Kidney (tissue), 14 donors: ENCODE measurements around the gene CCNJ. TPM values are rescaled to one million over a fixed set of nuclear protein-coding genes. Genes with fewer than 3 reads are reported as not detected.

Experiments
- DNase-seq, 5 donors: peaks; one replicate each; pipeline ENCODE4 v3.0.0-alpha.2; 2013 to 2020
- FAIRE-seq: peaks from 2 replicates; lab custom pipeline; 2012; peaks lifted over from hg19 to GRCh38; lab: Jason Lieb, UNC
- H3K27ac ChIP-seq, 2 donors: one replicate each; pipeline ENCODE4 v1.7.0; 2013; ENCODE audit warnings: low read depth in 2 of 2, low read length in 2 of 2, inconsistent platforms in 1 of 2
- H3K27me3 ChIP-seq: one replicate; pipeline ENCODE4 v1.7.1; 2013; ENCODE audit warnings: low read length, inconsistent platforms; ENCODE audit not compliant: control insufficient read depth, insufficient read depth
- H3K36me3 ChIP-seq, 3 donors: one replicate each; pipeline versions ENCODE4 v1.7.0 to v1.7.1; 2013; ENCODE audit warnings: low read length in 3 of 3, control low read depth in 1 of 3, inconsistent platforms in 1 of 3; ENCODE audit not compliant: insufficient read depth in 3 of 3, control insufficient read depth in 2 of 3
- H3K4me1 ChIP-seq, 3 donors: one replicate each; pipeline versions ENCODE4 v1.7.0 to v1.7.1; 2013; ENCODE audit warnings: low read length in 3 of 3, inconsistent platforms in 1 of 3, low read depth in 1 of 3; ENCODE audit not compliant: control insufficient read depth in 2 of 3, insufficient read depth in 2 of 3
- H3K4me3 ChIP-seq, 3 donors: one replicate each; pipeline versions ENCODE4 v1.7.0 to v1.8.1; 2013; ENCODE audit warnings: low read length in 3 of 3, control low read depth in 1 of 3, inconsistent platforms in 1 of 3
- H3K9ac ChIP-seq, 3 donors: one replicate each; pipeline versions ENCODE4 v1.7.0 to v1.7.1; 2013; ENCODE audit warnings: low read length in 3 of 3, control low read depth in 1 of 3, inconsistent platforms in 1 of 3
- H3K9me3 ChIP-seq, 3 donors: one replicate each; pipeline versions ENCODE4 v1.7.0 to v1.7.1; 2013; ENCODE audit warnings: low read length in 3 of 3, control low read depth in 1 of 3, inconsistent platforms in 1 of 3; ENCODE audit not compliant: control insufficient read depth in 2 of 3, insufficient read depth in 1 of 3
- intact Hi-C: fragments of 100-400 bp; cut with DNase I; formaldehyde crosslinking; loops from one replicate; pipeline ENCODE4 v1.11.1; 2022
- polyA plus RNA-seq: library from polyadenylated mRNA; stranded (reverse); fragments of 350-450 nt; fragmentation: Illumina TruSeq; extraction: RNeasy Lipid Tissue Mini Kit (QIAGEN cat#74804); gene quantifications from one replicate; pipeline ENCODE4 v1.2.3, GENCODE V29; 2014; ENCODE audit warnings: low read depth, low replicate concordance; ENCODE audit not compliant: insufficient read depth
- total RNA-seq: library from RNA; stranded (reverse); fragmentation: NEBNext Ultra II Directional; extraction: Animal tissue kit (Norgen Biotek cat#: 25700); gene quantifications from one replicate; pipeline ENCODE4 v1.2.1, GENCODE V29; 2021
- TF ChIP-seq, protein P1 (sequence below): IDR thresholded peaks from 3 replicates; pipeline ENCODE4 v1.5.1; 2012; ENCODE audit warnings: mild to moderate bottlenecking, moderate library complexity, borderline replicate concordance; ENCODE audit not compliant: insufficient read depth; ENCODE audit errors: extremely low read depth
- donor health status: control.
- donor health status: control.
- donor health status: control.
- donor health status: control.
- donor health status: control.
- donor health status: DM: yes; HTN: yes; CAD: no.
- donor health status: Normal renal cell carcinoma (clear cell type).

Gene CCNJ
- total and polyA plus RNA-seq, 2 donors from 2014 or later = 1.8 to 6.2 TPM

DNA sequence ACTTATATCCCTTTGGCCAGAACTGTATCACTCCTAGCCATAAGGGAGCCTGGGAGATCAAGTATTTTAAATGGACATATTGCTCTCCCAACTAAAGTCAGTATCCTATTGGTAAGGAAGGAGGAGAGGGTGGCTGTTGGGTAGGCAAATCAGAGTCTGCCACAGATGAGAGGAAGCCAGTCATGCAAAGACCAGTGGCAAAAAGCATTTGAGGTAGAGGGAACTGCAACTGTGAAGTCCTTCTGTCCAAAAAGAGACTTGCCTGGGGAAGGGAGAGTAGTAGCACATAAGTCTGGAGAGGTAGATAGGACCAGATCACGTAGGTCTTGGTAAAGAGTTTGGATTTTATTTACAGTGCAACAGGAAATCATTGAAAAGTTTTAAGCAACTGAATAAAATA lies 8.8 kb upstream of the CCNJ start:
- no peak for DNase-seq
- Histone ChIP-seq H3K27me3 (no peaks in the 10 kb centered on the region), H3K27ac (no peak overlapping the region), H3K36me3 (no peaks in the 10 kb centered on the region), H3K4me1 (no peaks in the 10 kb centered on the region), H3K9ac (no peak overlapping the region), H3K4me3 (no peak overlapping the region), H3K9me3 (no peaks in the 10 kb centered on the region)
- intact Hi-C loops = no loop called here
- no peak for FAIRE-seq
- TF ChIP-seq, protein P1, sequence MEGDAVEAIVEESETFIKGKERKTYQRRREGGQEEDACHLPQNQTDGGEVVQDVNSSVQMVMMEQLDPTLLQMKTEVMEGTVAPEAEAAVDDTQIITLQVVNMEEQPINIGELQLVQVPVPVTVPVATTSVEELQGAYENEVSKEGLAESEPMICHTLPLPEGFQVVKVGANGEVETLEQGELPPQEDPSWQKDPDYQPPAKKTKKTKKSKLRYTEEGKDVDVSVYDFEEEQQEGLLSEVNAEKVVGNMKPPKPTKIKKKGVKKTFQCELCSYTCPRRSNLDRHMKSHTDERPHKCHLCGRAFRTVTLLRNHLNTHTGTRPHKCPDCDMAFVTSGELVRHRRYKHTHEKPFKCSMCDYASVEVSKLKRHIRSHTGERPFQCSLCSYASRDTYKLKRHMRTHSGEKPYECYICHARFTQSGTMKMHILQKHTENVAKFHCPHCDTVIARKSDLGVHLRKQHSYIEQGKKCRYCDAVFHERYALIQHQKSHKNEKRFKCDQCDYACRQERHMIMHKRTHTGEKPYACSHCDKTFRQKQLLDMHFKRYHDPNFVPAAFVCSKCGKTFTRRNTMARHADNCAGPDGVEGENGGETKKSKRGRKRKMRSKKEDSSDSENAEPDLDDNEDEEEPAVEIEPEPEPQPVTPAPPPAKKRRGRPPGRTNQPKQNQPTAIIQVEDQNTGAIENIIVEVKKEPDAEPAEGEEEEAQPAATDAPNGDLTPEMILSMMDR = no peak

DNA sequence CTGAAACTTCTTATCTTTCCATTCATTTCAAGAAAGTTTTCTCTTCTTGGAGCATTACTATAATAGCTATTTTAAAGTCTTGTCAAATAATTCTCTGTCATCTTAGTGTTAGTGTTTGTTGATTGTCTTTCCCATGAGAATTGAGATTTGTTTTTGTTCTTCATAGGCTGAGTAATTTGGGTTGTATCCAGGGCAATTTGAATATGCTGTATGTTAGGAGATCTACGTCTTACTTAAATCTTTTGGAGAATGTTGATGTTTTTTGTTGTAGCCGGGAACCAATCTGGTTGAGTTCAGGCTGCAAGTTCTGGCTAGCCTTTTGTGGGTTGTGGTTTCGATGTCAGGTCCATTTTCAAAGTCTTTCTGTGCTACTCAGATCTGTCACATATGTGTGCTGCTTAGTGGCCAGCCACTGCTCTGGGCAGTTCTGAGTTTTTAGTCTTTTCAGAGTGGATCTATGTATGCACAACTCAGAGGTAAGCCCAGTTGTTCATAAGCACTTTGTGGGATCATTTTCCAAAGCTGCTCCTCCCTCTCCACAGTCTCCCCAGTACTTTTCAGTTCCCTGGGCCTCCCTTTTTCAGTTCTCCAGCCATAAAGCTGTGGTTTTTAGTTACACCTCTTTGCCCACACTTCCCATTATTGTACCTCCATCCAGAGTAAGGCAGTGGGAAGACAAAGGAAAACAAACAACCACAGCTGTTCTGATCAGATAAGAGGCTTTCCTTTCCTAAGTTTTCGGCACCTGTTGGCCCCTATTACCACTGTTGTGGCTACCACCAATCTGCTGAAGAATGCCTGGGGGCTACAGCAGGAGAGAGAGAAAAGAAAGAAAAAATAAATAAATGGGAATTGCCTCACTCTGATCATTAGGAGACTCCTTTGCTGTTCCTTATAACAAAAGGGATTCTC lies 4.7 kb upstream of the CCNJ start:
- Histone ChIP-seq H3K27me3 (no peaks in the 10 kb centered on the region), H3K9me3 (no peaks in the 10 kb centered on the region), H3K36me3 (no peaks in the 10 kb centered on the region), H3K27ac (no peak overlapping the region), H3K4me3 (no peak overlapping the region), H3K9ac (no peak overlapping the region), H3K4me1 (peaks cover 0 to 5% (median 2%) of the 10 kb centered on the region in 3 donors)
- intact Hi-C loops = no loop called here
- no peak for FAIRE-seq
- TF ChIP-seq, protein P1 = no peak
- DNase-seq = no peak

DNA sequence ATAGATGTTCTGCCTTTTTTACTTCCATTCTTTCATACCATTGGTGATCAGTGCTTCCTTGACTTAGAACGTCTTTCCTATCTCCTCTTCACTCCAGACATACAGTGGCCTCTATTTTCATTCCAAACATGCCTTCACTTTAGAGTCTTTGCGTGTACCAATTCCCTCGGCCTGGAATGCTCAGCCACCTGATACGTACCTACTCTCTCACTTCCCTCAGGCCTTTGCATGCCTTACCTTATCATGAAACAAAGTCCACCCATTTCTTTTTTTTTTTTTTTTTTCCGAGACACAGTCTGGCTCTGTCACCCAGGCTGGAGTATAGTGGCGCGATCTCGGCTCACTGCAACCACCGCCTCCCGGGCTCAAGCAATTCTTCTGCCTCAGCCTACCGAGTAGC lies 2.2 kb upstream of the CCNJ start:
- Histone ChIP-seq H3K27me3 (no peaks in the 10 kb centered on the region), H3K27ac (no peak overlapping the region), H3K9ac (no peak overlapping the region), H3K36me3 (no peaks in the 10 kb centered on the region), H3K4me3 (no peak overlapping the region), H3K9me3 (no peaks in the 10 kb centered on the region), H3K4me1 (peaks cover 0 to 8% (median 5%) of the 10 kb centered on the region in 3 donors)
- DNase-seq (no peak), FAIRE-seq (no peak)
- intact Hi-C loops = no loop called here
- TF ChIP-seq, protein P1 = no peak
